ENCODE measurements around the gene KRTAP4-7. TPM values are rescaled to one million over a fixed set of nuclear protein-coding genes. Genes with fewer than 3 reads are reported as not detected.
"Not testable (repeated sequence)": the region's sequence is repeated elsewhere in the genome, so short reads cannot be mapped to it uniquely, and the experiment has no call there.

The KRTAP4-7 gene
- polyA plus RNA-seq (ENCODE audit: insufficient read length in 4 of 4): not detected

DNA sequence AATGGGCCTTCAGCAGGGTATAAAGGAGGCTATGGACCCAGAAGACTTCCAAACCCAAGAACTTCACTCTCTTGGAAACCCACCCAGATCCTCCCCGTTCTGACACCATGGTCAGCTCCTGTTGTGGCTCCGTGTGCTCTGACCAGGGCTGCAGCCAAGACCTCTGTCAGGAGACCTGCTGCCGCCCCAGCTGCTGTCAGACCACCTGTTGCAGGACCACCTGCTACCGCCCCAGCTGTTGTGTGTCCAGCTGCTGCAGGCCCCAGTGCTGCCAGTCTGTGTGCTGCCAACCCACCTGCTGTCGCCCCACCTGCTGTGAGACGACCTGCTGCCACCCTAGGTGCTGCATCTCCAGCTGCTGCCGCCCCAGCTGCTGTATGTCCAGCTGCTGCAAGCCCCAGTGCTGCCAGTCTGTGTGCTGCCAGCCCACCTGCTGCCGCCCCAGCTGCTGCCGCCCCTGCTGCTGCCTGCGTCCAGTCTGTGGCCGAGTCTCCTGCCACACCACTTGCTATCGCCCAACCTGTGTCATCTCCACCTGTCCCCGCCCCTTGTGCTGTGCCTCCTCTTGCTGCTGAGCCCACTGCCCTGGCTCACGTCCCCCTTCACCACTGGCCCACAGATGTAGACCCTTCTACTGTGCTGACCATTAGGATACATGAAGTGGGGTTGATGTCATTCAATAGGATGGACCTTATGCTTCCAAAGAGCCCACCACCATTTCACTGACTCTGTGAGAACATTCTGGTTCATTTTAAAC is at the start of gene KRTAP4-7:
Gene KRTAP4-7 (plus strand): TSS at position 51 of the 757 bp plus-strand sequence. CDS start 57 bp downstream, at position 108.
- DNase-seq (ENCODE audit: low read depth in 4 of 4, low spot score in 2 of 4): not testable (repeated sequence)

DNA sequence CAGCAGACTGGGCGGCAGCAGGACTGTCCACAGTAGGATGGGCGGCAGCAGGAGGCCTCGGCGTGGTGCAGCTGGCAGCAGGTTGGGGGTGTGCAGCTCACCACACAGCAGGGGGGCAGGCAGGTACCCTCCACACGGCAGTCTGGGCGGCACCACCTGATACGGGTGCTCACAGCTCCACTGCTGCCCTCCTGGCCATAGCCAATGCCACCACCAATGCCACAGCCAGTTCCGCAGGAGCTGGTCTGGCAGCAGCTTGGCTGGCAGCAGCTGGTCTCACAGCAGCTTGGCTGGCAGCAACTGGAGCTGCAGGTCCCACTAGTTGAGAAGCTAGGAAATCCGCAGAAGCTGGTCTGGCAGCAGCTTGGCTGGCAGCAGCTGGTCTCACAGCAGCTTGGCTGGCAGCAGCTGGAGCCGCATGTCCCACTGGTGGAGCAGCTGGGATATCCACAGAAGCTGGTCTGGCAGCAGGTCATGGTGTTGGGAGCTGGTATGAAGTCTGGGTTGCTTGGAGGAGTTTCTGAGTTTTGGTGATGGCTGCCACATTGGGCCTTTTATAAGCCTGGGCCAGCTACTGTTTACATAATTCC is 49.5 kb upstream of the KRTAP4-7 start, which contains the start of gene KRTAP1-3:
Gene KRTAP1-3 (minus strand): TSS at position 529 of the 590 bp plus-strand sequence. CDS start 53 bp downstream, at position 476.
- not testable (repeated sequence) for DNase-seq (ENCODE audit: low read depth in 4 of 4, low spot score in 2 of 4)

DNA sequence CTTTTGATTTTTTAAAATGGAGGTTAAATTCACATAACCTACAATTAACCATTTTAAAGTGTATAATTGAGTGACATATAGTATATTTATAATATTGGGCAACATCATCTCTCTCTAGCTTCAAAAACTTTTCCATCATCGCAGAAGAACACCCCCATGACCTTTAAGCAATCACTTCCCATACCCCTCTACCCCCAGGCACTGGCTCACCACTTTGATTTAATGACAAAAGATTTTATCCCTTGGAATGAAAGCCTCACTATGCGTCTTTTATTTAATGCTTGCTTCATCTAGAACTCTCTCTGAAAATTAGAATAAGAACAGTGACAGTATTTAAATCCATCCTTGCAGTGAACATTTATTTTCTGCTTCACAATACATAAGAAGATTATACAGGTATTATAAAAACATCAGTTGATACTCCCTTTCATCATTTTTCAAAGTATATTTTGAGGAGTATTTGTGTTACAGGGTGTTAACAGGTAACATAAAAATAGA is 46.0 kb upstream of the KRTAP4-7 start:
- no peak for DNase-seq (ENCODE audit: low read depth in 4 of 4, low spot score in 2 of 4)

DNA sequence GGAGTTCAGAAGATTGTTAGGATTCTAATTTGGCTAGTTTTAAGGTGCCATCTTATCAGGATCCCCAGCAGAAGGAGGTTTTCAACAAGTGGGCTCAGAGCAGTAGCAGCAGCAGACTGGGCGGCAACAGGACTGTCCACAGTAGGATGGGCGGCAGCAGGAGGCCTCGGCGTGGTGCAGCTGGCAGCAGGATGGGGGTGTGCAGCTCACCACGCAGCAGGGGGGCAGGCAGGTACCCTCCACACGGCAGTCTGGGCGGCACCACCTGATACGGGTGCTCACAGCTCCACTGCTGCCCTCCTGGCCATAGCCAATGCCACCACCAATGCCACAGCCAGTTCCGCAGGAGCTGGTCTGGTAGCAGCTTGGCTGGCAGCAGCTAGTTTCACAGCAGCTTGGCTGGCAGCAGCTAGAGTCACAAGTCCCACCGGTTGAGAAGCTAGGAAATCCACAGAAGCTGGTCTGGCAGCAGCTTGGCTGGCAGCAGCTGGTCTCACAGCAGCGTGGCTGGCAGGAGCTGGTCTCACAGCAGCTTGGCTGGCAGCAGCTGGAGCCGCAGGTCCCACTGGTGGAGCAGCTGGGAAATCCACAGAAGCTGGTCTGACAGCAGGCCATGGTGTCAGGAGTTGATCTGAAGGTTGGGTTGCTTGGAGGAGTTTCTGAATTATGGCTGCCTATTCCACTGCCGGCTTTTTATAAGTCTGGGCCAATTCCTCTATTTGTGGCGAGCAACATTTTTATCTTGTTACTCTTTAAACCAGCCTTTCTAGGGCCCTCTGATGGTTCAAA is 43.0 kb upstream of the KRTAP4-7 start, which contains the start of gene KRTAP1-1:
Gene KRTAP1-1 (minus strand): TSS at position 668 of the 789 bp plus-strand sequence. CDS start 53 bp downstream, at position 615.
- DNase-seq (ENCODE audit: low read depth in 4 of 4, low spot score in 2 of 4): not testable (repeated sequence)

DNA sequence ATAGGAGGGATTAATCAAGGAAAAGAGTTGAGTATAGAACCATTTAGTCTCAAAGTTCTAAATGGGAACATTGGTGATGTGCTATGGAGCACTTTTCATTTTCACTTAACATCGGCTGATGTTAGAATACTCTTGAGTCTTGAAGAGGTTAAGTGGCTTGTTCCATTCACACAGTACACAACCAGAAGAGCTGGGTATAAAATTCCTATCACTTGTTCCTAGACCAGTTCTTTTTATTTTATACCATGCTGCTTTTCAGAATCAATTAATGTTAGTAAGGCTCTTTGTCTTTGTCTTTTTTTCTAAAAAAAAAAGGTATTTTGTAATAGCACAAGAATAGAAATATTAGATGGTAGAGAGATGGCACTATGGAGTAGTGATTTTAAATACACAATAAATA is 41.0 kb upstream of the KRTAP4-7 start:
- no peak for DNase-seq (ENCODE audit: low read depth in 4 of 4, low spot score in 2 of 4)

DNA sequence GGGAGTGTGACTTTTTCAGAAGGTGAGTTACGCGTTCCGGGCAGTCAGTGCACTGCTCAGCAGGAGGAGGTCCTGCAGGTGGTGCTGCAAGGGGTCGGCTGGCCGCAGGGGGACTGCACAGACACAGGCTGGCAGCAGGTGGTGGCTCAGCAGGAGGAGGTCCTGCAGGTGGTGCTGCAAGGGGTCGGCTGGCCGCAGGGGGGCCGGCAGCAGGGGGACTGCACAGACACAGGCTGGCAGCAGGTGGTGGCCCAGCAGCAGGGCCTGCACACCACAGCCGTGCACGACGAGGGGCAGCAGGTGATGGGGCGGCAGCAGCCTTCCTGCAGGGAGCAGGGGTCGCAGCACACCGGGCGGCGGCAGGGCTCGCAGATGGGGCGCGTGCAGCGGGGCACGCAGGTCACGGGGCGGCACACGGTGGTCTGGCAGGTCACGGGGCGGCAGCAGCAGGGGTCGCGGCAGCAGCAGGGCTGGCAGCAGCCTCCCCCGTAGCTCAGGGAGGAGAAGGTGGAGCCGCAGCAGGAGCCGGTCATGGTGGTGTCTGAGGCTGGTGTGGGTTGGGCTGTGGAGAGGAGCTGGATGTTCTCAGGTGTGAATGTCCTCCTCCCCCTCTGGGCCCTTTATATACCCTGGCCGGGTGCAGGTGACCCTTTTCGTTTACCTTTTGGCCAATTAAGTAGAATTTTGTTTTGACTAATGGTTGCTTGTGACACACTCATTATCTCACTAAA is 37.0 kb upstream of the KRTAP4-7 start, which contains the start of gene KRTAP2-1:
Gene KRTAP2-1 (minus strand): TSS at position 582 of the 731 bp plus-strand sequence. CDS start 49 bp downstream, at position 533.
- not testable (repeated sequence) for DNase-seq (ENCODE audit: low read depth in 4 of 4, low spot score in 2 of 4)

DNA sequence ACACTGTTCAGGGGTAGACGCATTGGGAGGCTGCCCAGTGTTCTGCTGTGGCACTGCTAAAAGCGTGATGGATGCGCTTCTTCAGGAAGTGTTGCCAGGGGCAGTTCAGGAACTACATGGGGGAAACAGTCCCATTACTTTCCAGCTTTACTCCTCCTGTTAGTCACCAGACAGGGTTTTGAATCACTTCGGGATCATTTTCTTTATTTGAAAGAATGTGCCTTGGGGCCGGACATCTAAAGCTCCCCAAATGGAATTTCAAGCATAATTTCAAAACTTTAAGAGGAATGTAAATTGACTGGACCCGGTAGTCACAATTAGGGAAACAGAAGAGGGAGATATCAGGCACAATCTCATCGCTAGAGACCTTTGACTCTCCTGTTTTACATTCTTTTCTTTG is 35.5 kb upstream of the KRTAP4-7 start:
- DNase-seq (ENCODE audit: low read depth in 4 of 4, low spot score in 2 of 4): no peak

DNA sequence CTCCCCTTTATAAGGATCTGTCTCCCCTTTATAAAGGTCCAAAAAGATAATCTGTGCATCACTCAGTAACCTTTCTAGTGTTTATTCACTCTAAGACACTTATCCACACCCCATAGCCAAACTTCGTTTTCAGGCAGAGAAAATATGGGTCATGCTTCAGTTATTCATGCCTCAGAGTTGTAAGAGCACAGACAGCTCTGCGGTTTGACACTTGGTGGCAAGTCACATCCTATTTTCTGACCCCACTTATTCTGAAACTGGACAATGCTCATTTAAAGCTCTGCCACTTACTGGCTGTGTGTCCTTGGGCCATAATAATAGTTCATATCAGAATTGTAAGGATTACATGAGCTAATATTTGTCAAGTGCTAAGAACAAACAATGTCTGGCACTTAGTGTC is 34.8 kb upstream of the KRTAP4-7 start:
- no peak for DNase-seq (ENCODE audit: low read depth in 4 of 4, low spot score in 2 of 4)

DNA sequence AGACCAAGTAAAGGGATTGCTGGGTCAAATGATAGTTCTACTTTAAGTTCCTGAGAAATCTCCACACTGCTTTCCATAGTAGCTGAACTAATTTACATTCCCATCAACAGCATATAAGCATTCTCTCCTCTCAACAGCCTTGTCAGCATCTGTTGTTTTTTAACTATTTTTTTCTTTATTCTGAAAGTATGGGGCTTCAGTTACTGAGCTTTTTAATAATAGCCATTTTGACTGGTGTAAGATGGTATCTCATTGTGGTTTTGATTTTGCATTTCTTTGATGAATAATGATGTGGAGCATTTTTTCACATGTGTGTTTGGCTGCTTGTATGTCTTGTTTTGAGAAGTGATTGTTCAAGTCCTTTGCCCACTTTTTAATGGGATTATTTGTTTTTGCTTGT is 31.4 kb upstream of the KRTAP4-7 start:
- DNase-seq (ENCODE audit: low read depth in 4 of 4, low spot score in 2 of 4): no peak

DNA sequence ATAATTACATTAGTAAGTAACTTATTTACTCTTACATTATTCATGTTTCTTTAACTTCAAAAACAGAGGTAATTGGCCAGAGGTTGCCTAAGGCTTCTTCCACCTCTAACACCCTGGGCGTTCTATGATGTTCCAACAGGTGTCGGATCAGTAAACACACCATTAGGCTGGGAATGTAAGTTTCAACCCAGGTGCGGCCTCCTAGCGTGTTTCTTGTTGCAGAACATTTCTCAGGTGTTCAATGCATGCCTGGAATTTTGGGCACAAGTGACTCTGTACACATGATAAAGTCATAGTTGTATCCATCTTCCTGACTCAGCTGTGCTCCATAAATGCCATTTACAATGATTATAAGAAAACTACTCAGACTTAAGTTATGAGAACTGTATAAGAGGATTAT is 29.9 kb upstream of the KRTAP4-7 start:
- peak in 2 of 4 donors; percentile 6 to 19 for DNase-seq (ENCODE audit: low read depth in 4 of 4, low spot score in 2 of 4)

DNA sequence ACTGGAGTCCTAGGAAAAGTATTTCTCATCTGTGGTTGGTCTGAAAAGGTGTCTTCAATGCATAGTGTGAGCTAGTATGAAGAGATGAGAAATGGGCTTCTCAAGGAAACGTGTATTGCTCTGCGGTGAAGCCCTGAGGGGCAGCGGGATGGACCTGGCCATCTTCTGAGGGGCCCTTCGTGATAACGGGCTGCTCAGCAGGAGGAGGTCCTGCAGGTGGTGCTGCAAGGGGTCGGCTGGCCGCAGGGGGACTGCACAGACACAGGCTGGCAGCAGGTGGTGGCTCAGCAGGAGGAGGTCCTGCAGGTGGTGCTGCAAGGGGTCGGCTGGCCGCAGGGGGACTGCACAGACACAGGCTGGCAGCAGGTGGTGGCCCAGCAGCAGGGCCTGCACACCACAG is 29.4 kb upstream of the KRTAP4-7 start:
- not testable (repeated sequence) for DNase-seq (ENCODE audit: low read depth in 4 of 4, low spot score in 2 of 4)

DNA sequence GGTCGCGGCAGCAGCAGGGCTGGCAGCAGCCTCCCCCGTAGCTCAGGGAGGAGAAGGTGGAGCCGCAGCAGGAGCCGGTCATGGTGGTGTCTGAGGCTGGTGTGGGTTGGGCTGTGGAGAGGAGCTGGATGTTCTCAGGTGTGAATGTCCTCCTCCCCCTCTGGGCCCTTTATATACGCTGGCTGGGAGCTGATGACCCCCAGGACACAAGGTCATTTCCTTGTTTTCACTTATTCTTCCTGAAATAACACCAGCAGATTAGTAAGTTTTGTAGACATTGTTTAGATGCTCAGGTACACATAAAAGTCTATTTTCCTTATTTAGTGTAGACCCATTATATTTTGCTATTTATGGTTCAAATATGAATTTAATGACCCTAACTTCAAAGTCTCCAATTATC is 28.8 kb upstream of the KRTAP4-7 start, which contains the start of gene KRTAP2-2:
Gene KRTAP2-2 (minus strand): TSS at position 101 of the 400 bp plus-strand sequence. CDS start 19 bp downstream, at position 82.
- DNase-seq (ENCODE audit: low read depth in 4 of 4, low spot score in 2 of 4): not testable (repeated sequence)

DNA sequence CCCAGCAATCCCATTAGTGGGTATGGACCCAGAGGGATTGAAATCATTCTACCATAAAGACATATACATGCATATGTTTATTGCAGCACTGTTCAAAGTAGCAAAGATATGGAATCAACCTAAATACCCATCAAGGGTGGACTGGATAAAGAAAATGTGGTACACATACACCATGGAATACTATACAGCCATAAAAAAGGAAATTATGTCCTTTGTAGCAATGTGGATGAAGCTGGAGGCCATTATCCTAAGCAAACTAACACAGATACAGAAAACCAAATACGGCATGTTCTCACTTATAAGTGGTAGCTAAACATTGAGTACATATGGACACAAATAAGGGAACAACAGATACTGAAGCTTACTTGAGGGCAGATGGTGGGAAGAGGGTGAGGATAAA is 26.4 kb upstream of the KRTAP4-7 start:
- DNase-seq (ENCODE audit: low read depth in 4 of 4, low spot score in 2 of 4): no peak

DNA sequence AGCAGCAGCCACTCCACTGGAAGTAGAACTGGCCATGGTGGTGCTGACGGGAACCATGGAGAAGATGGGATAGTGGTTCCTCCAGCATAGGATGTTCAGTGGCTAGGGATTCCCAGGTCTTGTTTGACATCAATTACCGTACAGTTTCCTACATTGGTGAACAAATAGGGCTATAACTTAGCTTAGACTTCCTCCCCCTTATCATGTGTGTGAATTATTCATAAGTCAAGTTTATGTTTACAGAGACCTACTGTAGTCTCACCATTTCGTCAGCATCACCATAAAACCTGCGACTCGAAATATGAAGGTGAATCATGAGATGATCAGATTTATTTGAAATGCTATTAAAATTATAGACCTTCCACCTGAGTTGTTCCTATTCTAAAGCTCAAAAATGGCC is 25.2 kb upstream of the KRTAP4-7 start:
- DNase-seq (ENCODE audit: low read depth in 4 of 4, low spot score in 2 of 4): no peak

DNA sequence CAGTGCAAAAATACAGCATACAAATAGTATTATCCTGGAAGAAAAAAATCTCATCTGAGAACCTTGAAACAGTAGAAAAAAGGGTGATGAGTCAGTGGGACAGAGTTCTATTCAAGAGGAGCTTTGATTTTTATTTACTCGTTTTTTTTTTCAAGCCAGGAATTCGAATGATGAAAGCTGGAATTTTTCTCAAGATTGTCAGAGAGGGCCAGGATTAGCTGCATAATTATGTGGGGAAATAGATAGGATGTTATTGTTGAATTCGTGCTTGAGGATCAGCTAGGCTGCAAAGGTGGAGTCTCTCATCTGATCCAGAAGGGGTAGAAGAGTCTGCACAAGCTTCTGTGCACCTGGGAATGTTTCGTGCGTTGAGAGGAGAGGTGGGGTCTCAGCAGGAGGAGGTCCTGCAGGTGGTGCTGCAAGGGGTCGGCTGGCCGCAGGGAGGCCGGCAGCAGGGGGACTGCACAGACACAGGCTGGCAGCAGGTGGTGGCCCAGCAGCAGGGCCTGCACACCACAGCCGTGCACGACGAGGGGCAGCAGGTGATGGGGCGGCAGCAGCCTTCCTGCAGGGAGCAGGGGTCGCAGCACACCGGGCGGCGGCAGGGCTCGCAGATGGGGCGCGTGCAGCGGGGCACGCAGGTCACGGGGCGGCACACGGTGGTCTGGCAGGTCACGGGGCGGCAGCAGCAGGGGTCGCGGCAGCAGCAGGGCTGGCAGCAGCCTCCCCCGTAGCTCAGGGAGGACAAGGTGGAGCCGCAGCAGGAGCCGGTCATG is 24.5 kb upstream of the KRTAP4-7 start:
- DNase-seq (ENCODE audit: low read depth in 4 of 4, low spot score in 2 of 4): not testable (repeated sequence)

DNA sequence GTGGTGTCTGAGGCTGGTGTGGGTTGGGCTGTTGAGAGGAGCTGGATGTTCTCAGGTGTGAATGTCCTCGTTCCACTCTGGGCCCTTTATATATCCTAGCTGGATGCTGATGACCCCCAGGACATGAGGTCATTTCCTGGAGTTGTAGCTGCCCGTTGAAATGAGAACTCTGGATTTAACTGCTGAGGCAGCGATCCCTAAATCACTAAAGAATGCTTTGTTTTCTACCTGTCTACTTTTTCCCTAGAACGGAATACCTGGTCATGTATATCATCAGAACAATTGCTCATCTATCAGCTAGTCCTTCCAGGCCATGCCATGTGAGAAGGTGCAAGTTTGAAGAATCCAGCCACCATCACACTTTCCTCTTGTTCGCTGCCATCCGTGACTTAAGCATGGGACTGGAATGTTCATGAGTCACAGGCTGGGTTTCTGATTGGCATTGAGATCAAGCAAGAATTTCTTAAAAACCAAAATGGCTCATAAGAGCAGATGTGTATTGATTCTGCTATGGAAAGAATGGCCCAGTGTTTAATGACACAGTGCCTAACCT is 23.8 kb upstream of the KRTAP4-7 start, which contains the start of gene KRTAP2-3:
Gene KRTAP2-3 (minus strand): TSS at position 63 of the 553 bp plus-strand sequence. CDS start 64 bp downstream, outside the sequence.
- DNase-seq (ENCODE audit: low read depth in 4 of 4, low spot score in 2 of 4): no peak

DNA sequence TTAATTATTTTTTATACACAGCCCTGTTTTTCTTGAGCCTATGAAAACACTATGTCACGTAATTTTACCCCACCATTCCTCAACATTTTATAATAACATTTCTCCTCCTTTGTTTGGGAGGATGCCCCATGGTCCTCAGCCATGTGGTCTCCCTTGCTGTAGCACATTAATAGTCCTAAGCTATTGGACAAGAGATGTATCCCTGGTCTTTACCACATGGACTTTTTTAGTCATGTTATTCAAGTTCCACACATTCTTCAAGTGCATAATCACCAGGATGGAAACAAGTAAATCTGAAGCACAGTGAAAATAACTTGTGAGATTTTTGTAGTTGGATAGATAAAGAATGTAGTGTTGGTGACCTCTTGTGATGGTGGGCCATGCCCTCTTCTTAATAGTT is 22.0 kb upstream of the KRTAP4-7 start:
- DNase-seq (ENCODE audit: low read depth in 4 of 4, low spot score in 2 of 4): no peak

DNA sequence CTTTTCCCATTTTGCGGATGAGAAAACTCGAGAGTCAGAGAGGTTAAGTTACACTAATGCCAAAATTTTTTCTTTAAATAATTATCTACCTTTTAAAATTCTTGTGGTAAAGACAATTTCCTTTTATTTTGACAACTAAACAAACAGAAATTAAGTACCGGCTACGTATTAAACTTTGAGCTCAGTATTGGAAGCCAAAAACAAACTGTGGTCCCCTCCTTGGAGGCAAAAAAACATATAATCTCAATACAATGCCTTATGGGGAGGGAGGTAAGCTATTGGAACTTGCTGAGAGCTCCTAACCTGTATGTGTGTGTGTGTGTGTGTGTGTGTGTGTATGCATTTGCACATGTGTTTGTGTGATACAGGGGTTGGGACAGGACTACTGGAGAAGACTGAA is 20.5 kb upstream of the KRTAP4-7 start:
- DNase-seq (ENCODE audit: low read depth in 4 of 4, low spot score in 2 of 4): no peak

DNA sequence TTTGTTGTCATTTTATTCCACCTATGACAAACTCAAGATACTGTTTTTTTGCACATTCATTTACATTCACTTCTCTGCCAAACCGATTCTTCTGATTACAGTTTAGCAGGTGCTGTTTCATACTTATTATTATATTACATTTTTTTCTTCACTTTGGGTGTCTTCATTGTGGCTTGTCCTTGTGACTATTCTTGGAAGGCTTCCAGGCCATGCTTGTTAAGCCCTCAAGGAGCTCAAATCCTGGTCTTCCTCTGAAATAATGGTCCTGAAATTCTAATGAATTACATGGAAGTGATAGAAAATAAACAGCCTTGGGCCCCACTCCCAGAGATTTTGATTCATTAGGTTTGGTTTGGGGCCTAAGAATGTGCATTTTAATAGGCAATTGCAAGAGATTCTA is 19.6 kb upstream of the KRTAP4-7 start:
- no peak for DNase-seq (ENCODE audit: low read depth in 4 of 4, low spot score in 2 of 4)
